Liver (tissue), 9 donors: ENCODE measurements around the gene ZNF615. TPM values are rescaled to one million over a fixed set of nuclear protein-coding genes. Genes with fewer than 3 reads are reported as not detected.
"Not testable (repeated sequence)": the region's sequence is repeated elsewhere in the genome, so short reads cannot be mapped to it uniquely, and the experiment has no call there.

Source experiments
- DNase-seq: peaks from one replicate; pipeline ENCODE4 v3.0.0-alpha.2; 2017; ENCODE audit warnings: low spot score
- H3K27ac ChIP-seq, 2 donors: one replicate each; pipeline ENCODE4 v1.7.0; 2013; ENCODE audit warnings: inconsistent platforms in 2 of 2, low read length in 2 of 2, control low read depth in 1 of 2, low read depth in 1 of 2, mild to moderate bottlenecking in 1 of 2
- H3K27me3 ChIP-seq, 4 donors: one replicate each; pipeline versions ENCODE4 v1.6.1 to v1.7.0; 2013; ENCODE audit warnings: low read length in 3 of 4, inconsistent platforms in 1 of 4, mild to moderate bottlenecking in 1 of 4, moderate library complexity in 1 of 4; ENCODE audit not compliant: control insufficient read depth in 4 of 4, insufficient read depth in 4 of 4
- H3K36me3 ChIP-seq, 4 donors: one replicate each; pipeline versions ENCODE4 v1.6.1 to v1.7.0; 2013; ENCODE audit warnings: low read length in 3 of 4, mild to moderate bottlenecking in 3 of 4, low read depth in 1 of 4, moderate library complexity in 1 of 4; ENCODE audit not compliant: control insufficient read depth in 4 of 4, insufficient read depth in 3 of 4
- H3K4me1 ChIP-seq, 4 donors: one replicate each; pipeline versions ENCODE4 v1.6.1 to v1.7.0; 2013; ENCODE audit warnings: low read length in 3 of 4, mild to moderate bottlenecking in 3 of 4, moderate library complexity in 1 of 4; ENCODE audit not compliant: control insufficient read depth in 4 of 4, insufficient read depth in 4 of 4
- H3K4me3 ChIP-seq, 3 donors: one replicate each; pipeline versions ENCODE4 v1.6.1 to v1.7.0; 2013; ENCODE audit warnings: low read length in 3 of 3, control low read depth in 1 of 3, low read depth in 1 of 3, mild to moderate bottlenecking in 1 of 3
- H3K9ac ChIP-seq, 2 donors: one replicate each; pipeline ENCODE4 v1.7.0; 2013; ENCODE audit warnings: low read length in 2 of 2, mild to moderate bottlenecking in 2 of 2, moderate library complexity in 2 of 2, control low read depth in 1 of 2, low read depth in 1 of 2
- H3K9me3 ChIP-seq, 4 donors: one replicate each; pipeline versions ENCODE4 v1.6.1 to v1.7.0; 2013; ENCODE audit warnings: low read length in 3 of 4; ENCODE audit not compliant: control insufficient read depth in 4 of 4
- GABPA ChIP-seq, 2 donors: IDR thresholded peaks in 1 of 2; conservative IDR thresholded peaks in 1 of 2; 2 replicates each; pipeline ENCODE4 v1.6.1; 2016; ENCODE audit warnings: antibody characterized with exemption in 2 of 2, mild to moderate bottlenecking in 1 of 2, moderate library complexity in 1 of 2
- HNF4G ChIP-seq: IDR thresholded peaks from 2 replicates; pipeline ENCODE4 v1.6.1; 2016; ENCODE audit warnings: antibody characterized with exemption
- MAX ChIP-seq: IDR thresholded peaks from 2 replicates; pipeline ENCODE4 v1.6.1; 2016; ENCODE audit warnings: antibody characterized with exemption
- RAD21 ChIP-seq, 2 donors: IDR thresholded peaks; 2 replicates each; pipeline ENCODE4 v1.6.1; 2016; ENCODE audit warnings: antibody characterized with exemption in 2 of 2, mild to moderate bottlenecking in 2 of 2
- REST ChIP-seq: IDR thresholded peaks from 2 replicates; pipeline ENCODE4 v1.6.1; 2016; ENCODE audit warnings: antibody characterized with exemption, mild to moderate bottlenecking
- SP1 ChIP-seq: IDR thresholded peaks from 2 replicates; pipeline ENCODE4 v1.6.1; 2018; ENCODE audit warnings: antibody characterized with exemption, mild to moderate bottlenecking
- TAF1 ChIP-seq: conservative IDR thresholded peaks from 2 replicates; pipeline ENCODE4 v1.6.1; 2016; ENCODE audit warnings: antibody characterized with exemption, mild to moderate bottlenecking
- YY1 ChIP-seq: IDR thresholded peaks from 2 replicates; pipeline ENCODE4 v1.6.1; 2016; ENCODE audit warnings: antibody characterized with exemption, mild to moderate bottlenecking
- WGBS: extraction: QIAGEN DNeasy Blood & Tissue Kit; methylation state at CpG from one replicate; pipeline ENCODE4 v1.1.7; 2013; 5-methylcytosine and 5-hydroxymethylcytosine counted together
- polyA plus RNA-seq, 2 donors: library from polyadenylated mRNA; stranded (reverse) in 1 of 2; unstranded in 1 of 2; fragments of 200-250 nt in 1 of 2; fragments of >200 nt in 1 of 2; fragmentation: Nextera tagmentation in 1 of 2; extraction: Ambion mirVana in 1 of 2; gene quantifications; one replicate each; pipeline versions ENCODE4 v1.2.1 to v1.2.3, GENCODE V29; 2013 to 2015
- total RNA-seq, 2 donors: library from RNA; depleted of rRNA; stranded (reverse); fragments of >200 nt; gene quantifications; one replicate each; pipeline ENCODE4 v1.2.3, GENCODE V29; 2014
- donor health status: healthy.
- donor health status: healthy.
- donor health status: healthy.
- donor health status: healthy.
- donor health status: healthy.

Gene ZNF615
- total and polyA plus RNA-seq, 4 donors = 1.7 to 6.2 (median 2.9) TPM

- WGBS = 97% methylated on average over 5 of the region's 5 CpGs
- H3K4me1 ChIP-seq = no peaks in the 10 kb centered on the region
- peak overlapping the region in 2 of 3 donors; percentile 62 to 70 for H3K4me3 ChIP-seq
- H3K36me3 ChIP-seq = peaks cover 30 to 70% (median 57%) of the 10 kb centered on the region in 4 donors
- no peaks in the 10 kb centered on the region for H3K27me3 ChIP-seq
- no peak for DNase-seq
- no peak for TF ChIP-seq GABPA (IDR thresholded peaks at IDR 0.05 in 1 of 2, conservative IDR thresholded peaks at IDR 0.05 in 1 of 2)
- TF ChIP-seq HNF4G = no peak
- TF ChIP-seq SP1 = no peak
- TF ChIP-seq YY1 = no peak
- TF ChIP-seq MAX = no peak
- TF ChIP-seq TAF1 = no peak
- TF ChIP-seq RAD21 (IDR thresholded peaks at IDR 0.05) = no peak
- H3K27ac ChIP-seq = no peak overlapping the region
- H3K9me3 ChIP-seq = peaks cover 66 to 91% (median 75%) of the 10 kb centered on the region in 4 donors
- H3K9ac ChIP-seq = no peak overlapping the region
These were observed 42.4 kb downstream of the ZNF615 start for GRCh38 chr19:51965583-51965982.

DNA sequence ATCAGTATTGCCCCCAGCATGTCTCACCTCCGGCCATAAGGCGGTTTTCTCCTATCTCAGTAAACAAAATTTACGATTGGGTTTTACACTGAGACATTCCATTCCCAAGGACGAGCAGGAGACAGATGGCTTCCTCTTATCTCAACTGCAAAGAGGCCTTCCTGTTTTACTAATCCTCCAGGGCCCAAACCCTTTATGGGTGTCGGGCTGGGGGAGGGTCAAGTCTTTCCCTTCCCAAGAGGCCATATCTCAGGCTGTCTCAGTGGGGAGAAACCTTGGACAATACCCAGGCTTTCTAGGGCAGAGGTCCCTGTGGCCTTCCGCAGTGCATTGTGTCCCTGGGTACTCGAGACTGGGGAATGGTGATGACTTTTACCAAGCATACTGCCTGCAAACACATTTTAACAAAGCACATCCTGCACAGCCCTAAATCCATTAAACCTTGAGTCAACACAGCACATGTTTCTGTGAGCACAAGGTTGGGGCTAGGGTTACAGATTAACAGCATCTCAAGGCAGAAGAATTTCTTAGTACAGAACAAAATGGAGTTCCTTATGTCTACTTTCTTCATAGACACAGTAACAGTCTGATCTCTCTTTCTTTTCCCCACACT lies 47.3 kb downstream of the ZNF615 start:
- not testable (repeated sequence) for DNase-seq, H3K9ac ChIP-seq, H3K4me3 ChIP-seq, H3K4me1 ChIP-seq, H3K27me3 ChIP-seq, H3K27ac ChIP-seq
- 26% methylated on average over 7 of the region's 7 CpGs for WGBS
- H3K9me3 ChIP-seq = peaks cover 45 to 74% (median 55%) of the 10 kb centered on the region in 4 donors
- peaks cover 6 to 28% (median 19%) of the 10 kb centered on the region in 4 donors for H3K36me3 ChIP-seq

DNA sequence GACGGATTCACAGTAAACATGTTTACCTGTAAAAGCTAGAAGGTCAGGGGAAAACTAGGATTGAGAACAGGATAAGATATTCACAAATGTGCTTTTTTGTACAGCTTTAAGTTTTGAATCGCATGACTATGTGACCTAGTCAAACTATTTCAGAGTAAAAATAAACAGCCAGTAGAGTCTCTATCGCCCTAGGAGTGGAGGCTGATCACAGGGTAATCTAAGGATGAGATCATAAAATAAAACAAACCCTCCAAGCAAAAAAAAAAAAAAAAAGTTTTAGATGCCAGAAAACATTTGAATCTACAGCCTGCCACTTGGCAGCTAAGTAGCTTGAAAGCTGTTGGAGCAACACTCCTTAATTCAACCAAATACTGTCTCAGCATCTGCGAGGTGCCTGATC lies 48.2 kb downstream of the ZNF615 start:
- DNase-seq = no peak
- Histone ChIP-seq H3K36me3 (peaks cover 0 to 19% (median 9%) of the 10 kb centered on the region in 4 donors), H3K4me3 (peak overlapping the region in 2 of 3 donors; percentile 11 to 12), H3K9ac (no peak overlapping the region), H3K9me3 (peaks cover 36 to 68% (median 45%) of the 10 kb centered on the region in 4 donors), H3K4me1 (no peaks in the 10 kb centered on the region), H3K27ac (no peak overlapping the region), H3K27me3 (no peaks in the 10 kb centered on the region)
- TF ChIP-seq GABPA (IDR thresholded peaks at IDR 0.05 in 1 of 2, conservative IDR thresholded peaks at IDR 0.05 in 1 of 2) (no peak), RAD21 (IDR thresholded peaks at IDR 0.05) (no peak), SP1 (no peak), HNF4G (no peak), REST (no peak), YY1 (no peak), MAX (no peak)
- 77% methylated on average over 4 of the region's 4 CpGs for WGBS

GRCh38 chr19:51957846-51958245 lies 50.2 kb downstream of the ZNF615 start:
- H3K9ac ChIP-seq, H3K36me3 ChIP-seq, H3K27me3 ChIP-seq, H3K27ac ChIP-seq, H3K4me1 ChIP-seq, DNase-seq: not testable (repeated sequence)
- Histone ChIP-seq H3K9me3 (peaks cover 24 to 58% (median 30%) of the 10 kb centered on the region in 4 donors), H3K4me3 (peak overlapping the region in 1 of 3 donors; percentile 41)
- WGBS = 41% methylated on average over 4 of the region's 4 CpGs
